HG03175 (cell line): ENCODE results near the gene RNU4-1.
A peak's percentile ranks its signal among the peaks of the same experiment; 100 is the strongest.
"Not testable (repeated sequence)": the region's sequence is repeated elsewhere in the genome, so short reads cannot be mapped to it uniquely, and the experiment has no call there.

Experiments
- ATAC-seq: cut with Tn5 transposase; IDR thresholded peaks from one replicate; pipeline ENCODE4 v1.9.1; 2021; ENCODE audit warnings: mild to moderate bottlenecking, moderate library complexity; ENCODE audit not compliant: unreplicated experiment

The RNU4-1 gene

GRCh38 chr12:120259418-120260202, 33.4 kb downstream of the RNU4-1 start:
- ATAC-seq = no peak

- ATAC-seq = no peak
Measured at GRCh38 chr12:120258323-120258896, 34.6 kb downstream of the RNU4-1 start.

DNA sequence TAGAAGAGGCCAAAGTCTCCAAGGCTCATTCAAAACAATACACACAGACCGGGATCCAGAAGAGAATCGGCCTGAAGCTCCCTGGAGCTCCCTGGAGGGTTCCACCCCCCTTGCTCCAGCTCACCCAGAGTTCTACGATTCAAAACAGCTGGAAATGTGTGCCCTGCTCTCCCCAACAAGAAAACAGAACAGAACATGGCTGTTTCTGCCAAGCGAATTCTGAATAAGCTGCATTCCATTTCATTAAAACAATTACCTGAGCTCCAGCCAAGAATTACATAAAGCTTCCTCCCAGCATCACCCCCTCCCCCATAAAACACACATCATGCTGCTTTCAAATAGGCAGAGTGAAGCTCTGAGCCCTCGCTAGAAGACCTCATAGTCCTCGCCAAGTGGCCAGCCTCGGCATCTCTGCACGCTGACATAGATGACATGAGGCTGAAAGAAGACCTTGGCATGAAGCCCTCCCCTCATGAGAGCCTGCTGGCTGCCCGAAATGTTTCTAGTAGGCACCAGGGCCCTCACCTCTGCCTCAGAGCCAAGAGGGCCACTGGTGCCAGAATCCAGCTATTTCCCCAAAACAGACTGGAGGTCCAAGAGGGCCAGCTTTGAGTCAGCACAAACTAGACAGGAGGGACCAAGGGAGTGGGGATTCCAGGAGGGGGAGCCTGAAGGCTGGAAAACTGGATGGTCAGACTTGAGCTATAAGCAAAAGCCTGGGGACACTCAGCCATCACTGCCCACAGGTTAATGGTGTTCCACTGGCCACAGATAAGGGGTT, 35.8 kb downstream of the RNU4-1 start:
- no peak for ATAC-seq

DNA sequence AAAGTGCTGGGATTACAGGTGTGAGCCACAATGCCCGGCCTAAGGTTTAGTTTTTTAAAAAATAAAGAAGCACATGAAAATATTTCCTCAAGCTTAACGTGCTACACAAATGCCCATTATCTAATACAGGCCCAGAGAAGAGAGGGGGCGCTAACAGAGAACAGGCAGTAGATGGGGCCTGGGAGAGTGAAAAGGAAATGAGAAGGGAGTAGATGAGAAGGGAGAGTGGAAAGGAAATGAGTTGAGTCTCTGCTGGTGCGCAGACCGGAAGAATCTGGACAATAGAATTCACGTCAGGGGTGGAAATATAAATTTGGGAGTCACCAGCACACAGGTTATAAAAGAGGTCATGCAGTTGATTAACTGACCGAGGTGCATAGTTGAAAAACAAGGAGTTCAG, 38.2 kb downstream of the RNU4-1 start:
- no peak for ATAC-seq

DNA sequence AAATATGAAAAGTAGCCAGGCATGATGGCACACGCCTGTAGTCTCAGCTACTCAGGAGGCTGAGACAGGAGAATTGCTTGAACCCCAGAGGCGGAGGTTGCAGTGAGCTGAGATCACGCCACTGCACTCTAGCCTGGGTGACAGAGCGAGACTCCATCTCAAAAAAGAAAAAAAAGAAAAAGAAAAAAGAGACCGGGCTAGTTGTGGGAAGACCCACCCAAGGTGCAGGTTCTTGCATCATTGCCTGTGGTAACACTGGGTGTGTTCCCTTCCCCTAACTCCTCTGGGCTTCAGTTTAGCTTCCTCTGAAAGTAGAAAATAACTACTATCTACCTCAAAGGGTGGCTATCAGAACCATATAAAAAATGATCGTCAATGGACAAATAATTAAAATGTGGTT, 39.7 kb downstream of the RNU4-1 start:
- ATAC-seq = not testable (repeated sequence)

DNA sequence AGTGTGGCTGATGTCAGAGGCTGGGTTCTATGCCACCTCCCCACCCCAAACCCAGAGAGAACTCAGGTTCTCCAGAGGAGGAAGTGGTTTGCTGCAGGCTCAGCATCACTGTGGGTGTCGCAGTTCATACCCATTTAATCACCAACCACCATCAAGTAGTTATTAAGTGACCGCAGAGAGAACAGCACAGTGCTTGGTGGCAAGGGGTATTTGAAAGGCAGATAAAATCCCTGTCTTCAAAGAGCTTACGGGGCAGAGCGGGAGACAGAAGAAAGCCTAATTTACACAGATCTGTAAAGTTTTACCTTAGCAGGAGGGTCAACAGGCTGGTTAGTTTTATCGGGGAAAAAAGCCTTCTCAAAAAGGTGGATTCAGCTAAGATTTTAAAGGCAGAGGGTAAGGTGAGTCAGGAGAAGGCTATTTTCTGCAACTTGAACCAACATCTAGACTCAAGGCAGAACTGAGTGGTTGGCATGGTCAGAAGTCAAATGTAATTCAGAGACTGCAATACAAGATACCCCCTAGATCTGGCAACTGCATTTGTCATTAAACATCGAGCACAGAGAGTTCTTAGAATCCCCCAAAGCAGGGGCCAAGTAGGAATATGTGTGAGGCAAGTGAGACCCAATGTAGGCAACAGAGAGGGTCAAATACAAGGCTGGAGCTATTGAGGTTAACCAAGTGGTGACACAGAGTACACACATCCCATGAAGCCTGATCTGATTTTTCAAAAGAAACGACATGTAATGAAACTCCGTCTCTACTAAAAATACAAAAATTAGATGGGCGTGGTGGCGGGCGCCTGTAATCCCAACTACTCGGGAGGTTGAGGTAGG, 40.7 kb downstream of the RNU4-1 start:
- ATAC-seq = peak; percentile 64

DNA sequence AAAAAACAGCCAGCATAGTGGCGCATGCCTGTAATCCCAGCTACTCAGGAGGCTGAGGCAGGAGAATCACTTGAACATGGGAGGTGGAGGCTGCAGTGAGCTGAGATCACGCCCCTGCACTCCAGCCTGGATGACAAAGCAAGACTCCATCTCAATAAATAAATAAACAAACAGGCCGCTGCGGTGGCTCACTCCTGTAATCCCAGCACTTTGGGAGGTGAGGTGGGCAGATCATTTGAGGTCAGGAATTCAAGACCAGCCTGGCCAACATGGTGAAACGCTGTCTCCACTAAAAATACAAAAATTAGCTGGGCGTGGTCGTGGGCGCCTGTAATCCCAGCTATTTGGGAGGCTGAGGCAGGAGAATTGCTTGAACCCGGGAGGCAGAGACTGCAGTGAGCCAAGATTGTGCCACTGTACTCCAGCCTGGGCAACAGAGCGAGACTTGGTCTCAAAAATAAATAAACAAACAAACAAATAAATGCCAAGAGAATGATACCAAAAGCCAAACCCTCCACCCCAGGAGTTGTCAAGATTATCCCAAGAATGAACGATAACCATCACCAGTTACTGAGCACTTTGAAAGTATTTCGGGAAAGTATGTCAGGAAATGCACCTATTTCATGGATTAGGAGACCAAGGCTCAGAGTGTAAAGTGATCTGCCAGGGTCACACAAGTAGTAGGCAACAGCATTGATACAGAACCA, 41.5 kb downstream of the RNU4-1 start:
- ATAC-seq = not testable (repeated sequence)

- peak; percentile 45 for ATAC-seq
Measured at GRCh38 chr12:120249875-120250795, 42.9 kb downstream of the RNU4-1 start.

GRCh38 chr12:120249266-120249874, 43.7 kb downstream of the RNU4-1 start:
- no peak for ATAC-seq

DNA sequence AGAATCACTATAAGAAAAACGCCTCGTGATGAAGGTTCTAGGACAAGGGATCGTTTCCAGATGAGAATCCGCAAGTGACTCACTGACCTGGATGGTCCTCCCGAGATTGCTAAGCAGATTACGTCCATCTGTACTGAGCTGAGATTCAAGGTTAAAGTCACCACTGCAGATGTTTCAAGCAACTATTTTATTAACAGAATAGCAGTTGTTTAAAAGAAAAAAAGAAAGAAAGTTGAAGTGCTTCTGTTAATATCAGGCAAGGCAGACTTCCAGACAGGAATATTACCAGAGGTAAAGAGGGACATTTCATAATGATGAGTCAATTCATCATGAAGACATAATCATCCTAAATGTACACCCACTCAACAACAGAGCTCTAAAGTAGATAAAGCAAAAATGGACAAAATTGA, 45.4 kb downstream of the RNU4-1 start:
- ATAC-seq = no peak

DNA sequence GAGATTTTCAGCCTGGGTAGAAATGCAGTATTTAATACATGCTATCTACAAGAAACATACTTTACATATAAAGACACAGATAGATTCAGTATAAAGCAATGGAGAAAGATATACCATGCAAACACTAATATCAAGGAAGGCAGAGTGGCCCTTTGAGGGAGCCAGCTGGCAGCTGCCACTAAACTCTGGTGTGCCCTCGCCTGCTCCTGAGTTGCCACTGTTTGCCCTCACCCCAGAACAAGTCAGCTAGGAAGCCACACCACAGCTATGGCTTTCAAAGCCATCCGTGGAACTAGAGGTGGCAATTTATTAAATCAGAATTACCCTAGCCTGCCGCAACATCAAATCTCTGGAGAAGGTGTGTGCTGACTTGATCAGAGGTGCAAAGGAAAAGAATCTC, 45.9 kb downstream of the RNU4-1 start:
- no peak for ATAC-seq

DNA sequence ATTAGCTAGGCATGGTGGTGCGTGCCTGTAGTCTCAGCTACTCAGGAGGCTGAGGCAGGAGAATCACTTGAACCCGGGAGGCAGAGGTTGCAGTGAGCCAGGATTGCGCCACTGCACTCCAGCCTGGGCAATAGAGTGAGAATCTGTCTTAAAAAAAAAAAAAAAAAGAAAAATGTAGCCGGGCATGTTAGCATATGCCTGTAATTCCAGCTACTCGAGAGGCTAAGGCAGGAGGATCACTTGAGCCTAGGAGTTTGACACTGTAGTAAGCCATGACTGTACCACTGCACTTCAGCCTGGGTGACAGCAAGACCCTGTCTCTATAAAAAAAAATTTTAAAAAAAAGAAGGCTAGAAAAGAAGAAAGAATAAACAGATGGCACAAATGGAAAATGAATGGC, 46.3 kb downstream of the RNU4-1 start:
- not testable (repeated sequence) for ATAC-seq
